Activated naive CD4-positive, alpha-beta T cell treated with anti-CD3 and anti-CD28 coated beads for 36 hours (primary cell): Measurements from ENCODE around the gene HPX. TPM values are rescaled to one million over a fixed set of nuclear protein-coding genes. Genes with fewer than 3 reads are reported as not detected.
A peak's percentile ranks its signal among the peaks of the same experiment; 100 is the strongest.
"Not testable (repeated sequence)": the region's sequence is repeated elsewhere in the genome, so short reads cannot be mapped to it uniquely, and the experiment has no call there.

Experiments
- CTCF ChIA-PET: fragments of 350-600 bp; sonication (Branson Sonifier 250); formaldehyde crosslinking; loops from one replicate; lab custom pipeline; 2021; ENCODE audit warnings: antibody characterized with exemption; lab: Charles Lee
- DNase-seq: peaks from one replicate; pipeline ENCODE4 v3.0.0-alpha.2; 2020
- H3K27ac Mint-ChIP-seq: one replicate; pipeline ENCODE4 v1.8.0; 2021; ENCODE audit warnings: mild to moderate bottlenecking, mixed read lengths
- H3K27me3 Mint-ChIP-seq: one replicate; pipeline ENCODE4 v1.8.0; 2021; ENCODE audit warnings: low read depth, mixed read lengths
- H3K36me3 Mint-ChIP-seq: one replicate; pipeline ENCODE4 v1.8.0; 2021; ENCODE audit warnings: low read depth, mixed read lengths
- H3K4me1 Mint-ChIP-seq: one replicate; pipeline ENCODE4 v1.8.0; 2021; ENCODE audit warnings: low read depth, mixed read lengths
- H3K4me3 Mint-ChIP-seq: one replicate; pipeline ENCODE4 v1.8.0; 2021; ENCODE audit warnings: mild to moderate bottlenecking, moderate library complexity, mixed read lengths
- H3K9me3 Mint-ChIP-seq: one replicate; pipeline ENCODE4 v1.8.0; 2021; ENCODE audit warnings: mixed read lengths
- intact Hi-C: fragments of 100-400 bp; cut with micrococcal nuclease; formaldehyde crosslinking; loops from one replicate; pipeline ENCODE4 v1.15.1; 2023
- total RNA-seq, 2 experiments: library from RNA; stranded (reverse); gene quantifications; one replicate each; pipeline ENCODE4 v1.2.3, GENCODE V29; 2021

The HPX gene
- total RNA-seq, 2 experiments from 2014 or later: 0.64 TPM; not detected in 1

DNA sequence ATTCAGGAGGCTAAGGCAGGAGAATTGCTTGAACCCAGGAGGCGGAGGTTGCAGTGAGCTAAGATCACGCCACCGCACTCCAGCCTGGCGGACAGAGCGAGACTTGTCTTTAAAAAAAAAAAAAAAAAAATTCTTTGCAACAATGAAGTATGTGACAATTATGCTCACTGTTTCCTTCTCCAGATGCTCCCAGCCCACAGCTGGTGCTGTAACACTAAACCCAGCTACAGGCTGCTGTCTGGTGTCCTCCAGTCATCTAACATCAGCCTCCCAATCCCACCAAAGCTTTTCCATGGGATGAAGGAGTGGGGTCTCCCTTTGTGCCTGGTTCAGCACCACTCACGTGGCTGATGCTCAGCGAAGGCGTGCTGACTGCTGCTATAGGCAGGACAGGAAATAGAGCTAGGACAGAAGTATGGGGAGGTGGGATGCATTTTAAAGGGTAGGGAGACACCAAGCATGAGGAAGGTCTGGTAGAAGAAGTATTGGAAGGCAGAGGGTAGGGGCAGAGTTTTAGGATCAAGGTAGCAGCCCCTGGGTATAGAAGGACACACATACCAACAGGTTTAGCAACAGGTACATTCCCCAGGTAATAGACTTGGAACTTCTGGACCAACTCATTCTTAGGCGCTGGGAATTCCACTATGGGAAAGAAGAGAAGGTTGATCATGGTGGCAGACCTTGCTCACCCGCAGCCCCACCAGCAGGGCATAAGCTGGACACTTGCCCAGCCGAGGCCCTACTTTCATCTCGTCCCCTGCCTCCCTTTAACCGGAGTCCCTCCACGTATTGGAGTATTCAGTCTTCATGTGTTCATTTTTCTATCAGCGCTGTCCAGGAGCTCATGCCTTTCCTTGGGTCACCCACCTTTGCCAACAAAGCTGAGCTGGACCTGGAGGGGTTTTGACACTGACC is 40.1 kb downstream of the HPX start:
- Mint-ChIP-seq H3K4me1 (peaks cover 79% of the 10 kb centered on the region), H3K27ac (no peak overlapping the region), H3K4me3 (no peak overlapping the region), H3K9me3 (no peaks in the 10 kb centered on the region), H3K27me3 (no peaks in the 10 kb centered on the region), H3K36me3 (peaks cover 9% of the 10 kb centered on the region)
- intact Hi-C loops: no loop called here
- no peak for DNase-seq
- CTCF ChIA-PET: interaction anchor here (0.9 to 5.2 kb wide), 5 partner anchors 10 to 85 kb away, joined by 3 to 40 read pairs (median 24); partner anchors contain the start of gene SMPD1

DNA sequence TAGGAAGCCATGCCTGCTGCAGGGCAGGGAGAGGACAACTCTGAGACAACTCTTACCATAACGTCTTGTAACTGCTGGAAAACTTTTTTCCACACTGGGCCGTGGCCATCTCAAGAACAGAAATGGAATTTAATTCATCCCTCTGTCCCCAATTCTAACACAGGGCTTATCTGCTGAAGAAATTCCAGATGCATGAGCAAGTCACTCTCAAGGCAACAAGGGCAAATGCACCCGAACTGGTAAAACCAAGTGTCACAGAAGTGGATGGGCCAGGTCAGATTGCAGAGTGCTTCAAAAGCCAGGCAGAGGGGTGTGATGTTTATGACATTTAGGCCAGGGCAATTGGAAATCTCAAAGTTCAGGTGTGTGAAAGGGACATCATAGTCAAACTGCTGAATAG is 43.2 kb downstream of the HPX start:
- Mint-ChIP-seq H3K4me1 (peaks cover 64% of the 10 kb centered on the region), H3K27ac (no peak overlapping the region), H3K9me3 (no peaks in the 10 kb centered on the region), H3K4me3 (no peak overlapping the region), H3K36me3 (peaks cover 13% of the 10 kb centered on the region), H3K27me3 (no peaks in the 10 kb centered on the region)
- CTCF ChIA-PET: interaction anchor here (1.0 to 4.5 kb wide), 2 partner anchors 9 to 19 kb away, joined by 4 to 25 read pairs; no protein-coding TSS in a partner anchor
- DNase-seq: no peak
- intact Hi-C loops: no loop called here

DNA sequence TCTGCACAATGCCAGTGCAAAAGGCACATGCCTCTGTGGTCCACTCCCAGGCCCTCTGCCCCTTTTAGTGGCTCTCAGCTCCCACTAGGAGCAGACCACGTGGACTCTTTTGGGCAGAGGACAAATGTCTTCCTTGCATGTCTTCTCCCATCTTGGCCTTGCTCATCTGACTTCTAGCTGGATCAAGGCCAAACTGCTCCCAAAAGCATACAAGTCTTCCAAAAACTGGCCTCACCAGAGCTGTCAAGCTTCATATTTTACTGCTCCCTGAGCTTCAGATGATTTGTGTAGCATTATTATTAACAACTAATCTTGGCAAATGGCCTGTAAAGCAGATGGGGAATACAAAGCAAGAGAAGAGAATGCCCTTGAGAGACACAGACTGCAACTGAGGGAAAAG is 43.6 kb downstream of the HPX start:
- peaks cover 13% of the 10 kb centered on the region for H3K36me3 Mint-ChIP-seq
- H3K27ac Mint-ChIP-seq: no peak overlapping the region
- CTCF ChIA-PET: interaction anchor here (1.0 to 4.5 kb wide), 2 partner anchors 10 to 18 kb away, joined by 4 to 25 read pairs; no protein-coding TSS in a partner anchor
- no peaks in the 10 kb centered on the region for H3K9me3 Mint-ChIP-seq
- peaks cover 62% of the 10 kb centered on the region for H3K4me1 Mint-ChIP-seq
- intact Hi-C loops: no loop called here
- no peaks in the 10 kb centered on the region for H3K27me3 Mint-ChIP-seq
- no peak overlapping the region for H3K4me3 Mint-ChIP-seq
- no peak for DNase-seq

DNA sequence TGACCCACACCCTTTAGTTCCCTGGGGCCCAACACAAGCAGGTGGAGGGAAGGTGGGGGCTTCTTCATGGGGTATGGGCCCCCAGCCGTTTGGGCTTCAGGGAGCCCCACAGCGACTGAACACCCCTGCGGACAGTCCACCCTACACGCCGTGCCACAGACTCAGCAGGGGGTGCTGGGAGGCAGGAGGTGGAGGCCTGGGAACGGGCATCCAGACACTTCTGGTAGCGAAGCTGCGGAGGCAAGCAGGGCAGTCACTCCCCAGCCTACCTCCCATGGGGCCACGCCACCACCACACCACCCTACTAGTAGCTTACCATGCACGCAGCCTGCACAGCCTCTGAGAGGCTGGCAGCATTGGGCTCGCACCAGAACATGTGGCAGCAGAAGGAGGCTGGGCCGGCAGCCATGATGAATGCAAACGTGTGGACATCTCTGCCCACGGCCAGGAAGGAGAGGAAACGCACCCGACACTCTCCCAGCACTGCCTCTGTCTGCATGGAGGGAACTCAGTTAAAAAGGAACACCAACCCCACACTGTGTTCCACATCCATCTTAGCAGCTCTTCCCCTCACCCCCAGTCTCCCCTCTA is 45.2 kb downstream of the HPX start:
- no peaks in the 10 kb centered on the region for H3K27me3 Mint-ChIP-seq
- intact Hi-C loops: no loop called here
- no peak for DNase-seq
- H3K36me3 Mint-ChIP-seq: peaks cover 12% of the 10 kb centered on the region
- CTCF ChIA-PET: interaction anchor here (0.6 kb wide), 1 partner anchor 16 kb away, joined by 3 read pairs; no protein-coding TSS in a partner anchor
- no peaks in the 10 kb centered on the region for H3K9me3 Mint-ChIP-seq
- H3K4me3 Mint-ChIP-seq: no peak overlapping the region
- H3K27ac Mint-ChIP-seq: no peak overlapping the region
- H3K4me1 Mint-ChIP-seq: peaks cover 60% of the 10 kb centered on the region

DNA sequence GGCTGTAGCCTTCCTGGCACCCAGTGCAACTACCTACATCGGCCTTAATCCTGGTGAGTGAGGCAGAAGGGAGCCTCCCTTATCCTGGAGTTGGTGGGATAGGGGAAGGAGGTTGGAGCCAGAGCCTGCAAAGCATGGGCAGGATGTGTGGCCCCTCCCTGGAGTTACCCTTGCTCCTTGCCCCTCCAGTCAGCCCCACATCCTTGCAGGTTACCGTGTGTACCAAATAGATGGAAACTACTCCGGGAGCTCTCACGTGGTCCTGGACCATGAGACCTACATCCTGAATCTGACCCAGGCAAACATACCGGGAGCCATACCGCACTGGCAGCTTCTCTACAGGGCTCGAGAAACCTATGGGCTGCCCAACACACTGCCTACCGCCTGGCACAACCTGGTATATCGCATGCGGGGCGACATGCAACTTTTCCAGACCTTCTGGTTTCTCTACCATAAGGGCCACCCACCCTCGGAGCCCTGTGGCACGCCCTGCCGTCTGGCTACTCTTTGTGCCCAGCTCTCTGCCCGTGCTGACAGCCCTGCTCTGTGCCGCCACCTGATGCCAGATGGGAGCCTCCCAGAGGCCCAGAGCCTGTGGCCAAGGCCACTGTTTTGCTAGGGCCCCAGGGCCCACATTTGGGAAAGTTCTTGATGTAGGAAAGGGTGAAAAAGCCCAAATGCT is 46.7 kb downstream of the HPX start:
- Mint-ChIP-seq H3K9me3 (no peaks in the 10 kb centered on the region), H3K27ac (no peak overlapping the region), H3K4me3 (no peak overlapping the region), H3K36me3 (peaks cover 9% of the 10 kb centered on the region), H3K4me1 (peaks cover 58% of the 10 kb centered on the region), H3K27me3 (no peaks in the 10 kb centered on the region)
- CTCF ChIA-PET: interaction anchor here (0.6 to 2.7 kb wide), 4 partner anchors 9 to 46 kb away, joined by 3 to 10 read pairs (median 6); no protein-coding TSS in a partner anchor
- intact Hi-C loops: no loop called here
- DNase-seq: no peak

DNA sequence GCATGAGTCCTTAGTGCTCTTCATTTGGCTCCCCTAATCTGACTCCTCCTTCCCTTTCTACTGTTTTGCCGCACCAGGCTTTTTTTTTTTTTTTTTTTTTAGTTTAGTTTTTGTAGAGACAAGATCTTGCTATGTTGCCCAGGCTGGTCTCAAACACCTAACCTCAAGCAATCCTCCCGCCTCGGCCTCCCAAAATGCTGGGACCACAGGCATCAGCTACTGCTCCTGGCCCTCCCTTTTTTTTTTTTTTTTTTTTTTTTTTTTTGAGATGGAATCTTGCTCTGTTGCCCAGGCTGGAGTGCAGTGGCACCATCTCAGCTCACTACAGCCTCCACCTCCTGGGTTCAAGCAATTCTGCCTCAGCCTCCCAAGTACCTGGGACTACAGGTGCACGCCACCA is 48.5 kb downstream of the HPX start:
- CTCF ChIA-PET: interaction anchor here (0.5 to 2.7 kb wide), 4 partner anchors 11 to 38 kb away, joined by 3 to 10 read pairs (median 6); partner anchors contain the start of gene APBB1
- H3K36me3 Mint-ChIP-seq, H3K27me3 Mint-ChIP-seq, H3K9me3 Mint-ChIP-seq, DNase-seq, intact Hi-C loops: not testable (repeated sequence)
- H3K4me1 Mint-ChIP-seq: peaks cover 52% of the 10 kb centered on the region
- H3K27ac Mint-ChIP-seq: peak overlapping the region; percentile 7
- peak overlapping the region; percentile 91 for H3K4me3 Mint-ChIP-seq

DNA sequence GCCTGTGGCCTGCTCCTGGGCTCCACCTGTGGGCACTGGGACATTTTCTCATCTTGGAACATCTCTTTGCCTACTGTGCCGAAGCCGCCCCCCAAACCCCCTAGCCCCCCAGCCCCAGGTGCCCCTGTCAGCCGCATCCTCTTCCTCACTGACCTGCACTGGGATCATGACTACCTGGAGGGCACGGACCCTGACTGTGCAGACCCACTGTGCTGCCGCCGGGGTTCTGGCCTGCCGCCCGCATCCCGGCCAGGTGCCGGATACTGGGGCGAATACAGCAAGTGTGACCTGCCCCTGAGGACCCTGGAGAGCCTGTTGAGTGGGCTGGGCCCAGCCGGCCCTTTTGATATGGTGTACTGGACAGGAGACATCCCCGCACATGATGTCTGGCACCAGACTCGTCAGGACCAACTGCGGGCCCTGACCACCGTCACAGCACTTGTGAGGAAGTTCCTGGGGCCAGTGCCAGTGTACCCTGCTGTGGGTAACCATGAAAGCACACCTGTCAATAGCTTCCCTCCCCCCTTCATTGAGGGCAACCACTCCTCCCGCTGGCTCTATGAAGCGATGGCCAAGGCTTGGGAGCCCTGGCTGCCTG is 49.2 kb downstream of the HPX start:
- H3K4me1 Mint-ChIP-seq: peaks cover 50% of the 10 kb centered on the region

DNA sequence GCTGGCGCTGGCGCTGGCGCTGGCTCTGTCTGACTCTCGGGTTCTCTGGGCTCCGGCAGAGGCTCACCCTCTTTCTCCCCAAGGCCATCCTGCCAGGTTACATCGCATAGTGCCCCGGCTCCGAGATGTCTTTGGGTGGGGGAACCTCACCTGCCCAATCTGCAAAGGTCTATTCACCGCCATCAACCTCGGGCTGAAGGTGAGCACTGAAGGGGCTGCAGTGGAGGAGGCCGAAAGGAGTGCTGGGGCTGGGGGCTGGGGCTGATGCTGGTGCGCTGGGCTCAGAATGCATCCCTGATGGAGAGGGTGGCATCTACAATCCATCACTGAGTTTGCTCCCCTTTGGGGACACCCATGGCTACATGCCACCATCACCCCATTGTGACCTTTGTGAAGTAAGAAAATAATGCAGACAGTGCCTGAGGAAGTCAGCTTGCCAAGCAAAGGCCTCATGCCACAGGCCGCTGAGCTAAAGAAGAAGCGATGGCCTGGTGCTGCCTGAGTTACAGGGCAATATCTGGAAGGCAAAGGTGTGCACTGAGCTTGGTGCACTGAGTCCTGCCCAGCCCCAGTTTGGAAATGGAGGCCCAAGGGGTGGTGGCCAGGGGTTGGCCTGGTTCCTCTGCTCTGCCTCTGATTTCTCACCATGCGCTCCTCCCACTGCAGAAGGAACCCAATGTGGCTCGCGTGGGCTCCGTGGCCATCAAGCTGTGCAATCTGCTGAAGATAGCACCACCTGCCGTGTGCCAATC is 49.9 kb downstream of the HPX start:
- Mint-ChIP-seq H3K4me3 (peak overlapping the region; percentile 91), H3K9me3 (no peaks in the 10 kb centered on the region), H3K27me3 (no peaks in the 10 kb centered on the region), H3K4me1 (peaks cover 45% of the 10 kb centered on the region), H3K27ac (peak overlapping the region; percentile 98), H3K36me3 (peaks cover 4% of the 10 kb centered on the region)
- intact Hi-C loops: loop anchor here (1.0 to 2.0 kb wide), 12 partner anchors 11 to 702 kb away; partner anchors contain the start of genes APBB1, ARFIP2, FHIP1B and MRPL17
- CTCF ChIA-PET: interaction anchor here (0.7 to 20.7 kb wide), 5 partner anchors 12 to 77 kb away, joined by 3 to 736 read pairs (median 24); partner anchors contain the start of gene HPX
- DNase-seq: no peak

More for the DNA sequence above, 49.2 kb downstream of the HPX start:
- intact Hi-C loops: loop anchor here (2.0 kb wide), 3 partner anchors 47 to 353 kb away; no protein-coding TSS in a partner anchor
- Mint-ChIP-seq H3K36me3 (peaks cover 4% of the 10 kb centered on the region), H3K27ac (peak overlapping the region; percentile 98), H3K27me3 (no peaks in the 10 kb centered on the region), H3K4me3 (peak overlapping the region; percentile 91), H3K9me3 (no peaks in the 10 kb centered on the region)
- CTCF ChIA-PET: interaction anchor here (0.5 to 20.7 kb wide), 6 partner anchors 11 to 51 kb away, joined by 3 to 736 read pairs (median 17); partner anchors contain the start of genes APBB1 and HPX
- no peak for DNase-seq

DNA sequence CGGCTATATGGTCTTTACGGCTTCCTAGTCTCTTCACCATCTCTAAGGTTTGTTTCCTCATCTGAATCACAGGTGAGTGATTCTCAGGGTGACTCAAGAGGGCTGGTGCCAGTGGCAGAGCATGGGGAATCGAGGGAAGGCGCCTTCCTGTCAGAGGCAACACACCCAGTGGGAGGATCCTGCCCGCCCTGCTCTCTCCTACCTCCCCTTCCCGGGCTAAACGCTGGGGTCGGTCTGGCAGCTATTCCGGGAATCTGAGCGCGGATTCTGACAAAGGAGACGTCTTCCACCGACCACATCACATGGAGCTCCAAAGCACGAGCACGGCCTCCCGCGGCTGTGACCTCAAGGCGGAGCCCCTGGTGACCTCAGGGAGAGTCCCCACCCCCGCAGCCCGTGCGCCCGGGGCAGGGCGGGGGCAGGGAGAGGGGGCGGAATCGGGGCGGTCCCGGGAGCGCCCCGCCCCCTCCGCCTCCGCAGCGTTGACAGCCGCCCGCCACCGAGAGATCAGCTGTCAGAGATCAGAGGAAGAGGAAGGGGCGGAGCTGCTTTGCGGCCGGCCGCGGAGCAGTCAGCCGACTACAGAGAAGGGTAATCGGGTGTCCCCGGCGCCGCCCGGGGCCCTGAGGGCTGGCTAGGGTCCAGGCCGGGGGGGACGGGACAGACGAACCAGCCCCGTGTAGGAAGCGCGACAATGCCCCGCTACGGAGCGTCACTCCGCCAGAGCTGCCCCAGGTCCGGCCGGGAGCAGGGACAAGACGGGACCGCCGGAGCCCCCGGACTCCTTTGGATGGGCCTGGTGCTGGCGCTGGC is 50.7 kb downstream of the HPX start, which contains the start of gene SMPD1:
SMPD1 (plus strand) TSS at position 570 of the 813 bp plus-strand sequence; CDS start at position 695, 125 bp downstream.
- H3K4me1 Mint-ChIP-seq: peaks cover 46% of the 10 kb centered on the region
- H3K9me3 Mint-ChIP-seq: no peaks in the 10 kb centered on the region
- H3K27me3 Mint-ChIP-seq: no peaks in the 10 kb centered on the region

DNA sequence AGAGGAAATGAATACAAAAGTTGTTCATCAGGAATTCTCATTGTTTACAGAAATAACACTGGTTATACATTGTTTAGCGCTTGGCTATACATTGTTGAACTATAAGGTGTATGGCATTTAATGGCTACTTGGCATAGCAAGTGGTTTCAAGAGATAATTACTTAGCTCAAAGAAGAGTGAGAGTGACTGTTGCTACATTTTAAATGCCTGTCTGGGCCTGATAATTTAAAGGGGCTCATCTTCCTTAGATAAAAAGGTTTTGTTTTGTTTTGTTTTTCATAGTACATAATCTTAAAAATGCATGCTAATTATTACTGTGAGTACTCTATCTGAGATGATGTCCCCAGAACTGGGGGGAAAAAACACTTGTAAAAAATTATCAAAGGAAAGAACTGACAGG is 52.0 kb downstream of the HPX start:
- no peak for DNase-seq
- H3K27ac Mint-ChIP-seq: no peak overlapping the region
- intact Hi-C loops: no loop called here
- peaks cover 4% of the 10 kb centered on the region for H3K36me3 Mint-ChIP-seq
- CTCF ChIA-PET: interaction anchor here (0.7 to 20.7 kb wide), 3 partner anchors 10 to 54 kb away, joined by 3 to 736 read pairs (median 44); partner anchors contain the start of gene HPX
- peak overlapping the region; percentile 91 for H3K4me3 Mint-ChIP-seq
- H3K4me1 Mint-ChIP-seq: peaks cover 45% of the 10 kb centered on the region
- no peaks in the 10 kb centered on the region for H3K27me3 Mint-ChIP-seq
- no peaks in the 10 kb centered on the region for H3K9me3 Mint-ChIP-seq

More for the DNA sequence above, 50.7 kb downstream of the HPX start, which contains the start of gene SMPD1:
- peaks cover 4% of the 10 kb centered on the region for H3K36me3 Mint-ChIP-seq
- CTCF ChIA-PET: interaction anchor here (0.7 to 20.7 kb wide), 6 partner anchors 12 to 85 kb away, joined by 3 to 736 read pairs (median 14); partner anchors contain the start of gene HPX
- H3K27ac Mint-ChIP-seq: peak within 1 kb of the TSS; percentile 98
- intact Hi-C loops: loop anchor here (1.0 to 2.0 kb wide), 12 partner anchors 12 to 701 kb away; partner anchors contain the start of genes APBB1, ARFIP2, FHIP1B and MRPL17
- peak; percentile 95 for DNase-seq
- peak within 1 kb of the TSS; percentile 91 for H3K4me3 Mint-ChIP-seq
